A549 (cell line): ENCODE results near the gene MACC1. TPM values are rescaled to one million over a fixed set of nuclear protein-coding genes. Genes with fewer than 3 reads are reported as not detected.

ENCODE experiments used
- ATAC-seq, 2 experiments: fragments of 200-7000 bp in 1 of 2; fragments of >200 bp in 1 of 2; cut with Nextera tagmentation in 1 of 2; cut with Tn5 transposase in 1 of 2; 3 replicates each; pipeline versions ENCODE4 v1.8.0 to v1.9.1; 2018 to 2020; ENCODE audit warnings: mild to moderate bottlenecking in 1 of 2, moderate library complexity in 1 of 2
- CTCF ChIA-PET: fragments of 300-600 bp; sonication (Branson Sonifier 250); formaldehyde crosslinking; extraction: SDS; loops from one replicate; lab custom pipeline; 2021; ENCODE audit warnings: antibody characterized with exemption, inconsistent platforms; lab: Yijun Ruan, JAX
- POLR2A ChIA-PET: fragments of 350-600 bp; formaldehyde crosslinking; extraction: SDS; loops from one replicate; lab custom pipeline; 2021; ENCODE audit warnings: antibody characterized with exemption, inconsistent platforms; lab: Yijun Ruan, JAX
- DNase-seq, 2 experiments: peaks; one replicate each; pipeline versions ENCODE4 v3.0.0 to v3.0.0-alpha.2; 2011 to 2016; ENCODE audit warnings: low read depth in 1 of 2, low spot score in 1 of 2
- FAIRE-seq: peaks from 2 replicates; lab custom pipeline; 2011; peaks lifted over from hg19 to GRCh38; lab: Jason Lieb, UNC
- H3K27ac ChIP-seq, 2 experiments: fragments of >200 bp; sonication (Bioruptor Twin); formaldehyde crosslinking; 3 replicates each; pipeline ENCODE4 v1.5.1; 2016 to 2017
- H3K4me1 ChIP-seq: fragments of >200 bp; sonication (Bioruptor Twin); formaldehyde crosslinking; 3 replicates; pipeline ENCODE4 v1.6.1; 2016
- H3K4me2 ChIP-seq: fragments of >200 bp; sonication (Bioruptor Twin); formaldehyde crosslinking; 3 replicates; pipeline ENCODE4 v1.6.1; 2016
- H3K4me3 ChIP-seq: fragments of >200 bp; sonication (Bioruptor Twin); formaldehyde crosslinking; 3 replicates; pipeline ENCODE4 v1.5.1; 2016
- H3K9me3 ChIP-seq: fragments of >200 bp; sonication (Bioruptor Twin); formaldehyde crosslinking; 3 replicates; pipeline ENCODE4 v1.6.1; 2016
- ATOH8 ChIP-seq: fragments of 250-450 bp; sonication (Bioruptor Pico); IDR thresholded peaks from 2 replicates; pipeline ENCODE4 v1.5.0; 2020; ENCODE audit warnings: low read depth, mild to moderate bottlenecking, moderate library complexity
- CBX8 ChIP-seq: fragments of 200-600 bp; sonication (generic); IDR thresholded peaks from 2 replicates; pipeline ENCODE4 v1.6.1; 2016
- CEBPB ChIP-seq, 2 experiments: fragments of >200 bp in 1 of 2; sonication (Bioruptor Twin) in 1 of 2; formaldehyde crosslinking in 1 of 2; IDR thresholded peaks; 2 replicates each; pipeline ENCODE4 v1.6.1; 2012 to 2016
- CHD4 ChIP-seq: fragments of 200-600 bp; sonication (generic); IDR thresholded peaks from 2 replicates; pipeline ENCODE4 v1.6.1; 2016; ENCODE audit warnings: antibody characterized with exemption, mild to moderate bottlenecking, borderline replicate concordance
- E2F6 ChIP-seq: IDR thresholded peaks from 2 replicates; pipeline ENCODE4 v1.6.1; 2012; ENCODE audit warnings: low read depth, borderline replicate concordance
- EHF ChIP-seq: fragments of 250-450 bp; sonication (Bioruptor Pico); IDR thresholded peaks from 2 replicates; pipeline ENCODE4 v1.5.0; 2020; ENCODE audit warnings: mild to moderate bottlenecking
- EHMT2 ChIP-seq: fragments of 200-600 bp; sonication (generic); IDR thresholded peaks from 2 replicates; pipeline ENCODE4 v1.6.1; 2016; ENCODE audit warnings: antibody characterized with exemption, low read depth, mild to moderate bottlenecking, moderate library complexity
- ESRRA ChIP-seq: fragments of 150-350 bp; IDR thresholded peaks from 2 replicates; pipeline ENCODE4 v1.6.1; 2014; ENCODE audit warnings: mild to moderate bottlenecking, low read length, borderline replicate concordance
- FOXS1 ChIP-seq: fragments of 250-450 bp; sonication (Bioruptor Pico); IDR thresholded peaks from 2 replicates; pipeline ENCODE4 v1.5.0; 2020; ENCODE audit warnings: mild to moderate bottlenecking, moderate library complexity
- HES2 ChIP-seq: fragments of >200 bp; sonication (Bioruptor Twin); formaldehyde crosslinking; IDR thresholded peaks from 2 replicates; pipeline ENCODE4 v1.6.1; 2016
- HOXB13 ChIP-seq: fragments of 250-450 bp; sonication (Bioruptor Pico); IDR thresholded peaks from 2 replicates; pipeline ENCODE4 v1.5.0; 2020; ENCODE audit warnings: low read depth, mild to moderate bottlenecking, moderate library complexity
- KDM1A ChIP-seq: fragments of 200-600 bp; sonication (generic); IDR thresholded peaks from 2 replicates; pipeline ENCODE4 v1.6.1; 2016; ENCODE audit warnings: low read depth, mild to moderate bottlenecking
- MAFK ChIP-seq: fragments of 450-650 bp; IDR thresholded peaks from 2 replicates; pipeline ENCODE4 v1.6.1; 2014; ENCODE audit not compliant: partially characterized antibody
- MAX ChIP-seq: IDR thresholded peaks from 2 replicates; pipeline ENCODE4 v1.6.1; 2012
- NPAS2 ChIP-seq: fragments of 250-450 bp; sonication (Bioruptor Pico); IDR thresholded peaks from 2 replicates; pipeline ENCODE4 v1.8.0; 2022; ENCODE audit warnings: mild to moderate bottlenecking, moderate library complexity, borderline replicate concordance
- PHF8 ChIP-seq: fragments of 200-600 bp; sonication (generic); IDR thresholded peaks from 2 replicates; pipeline ENCODE4 v1.6.1; 2016; ENCODE audit warnings: low read depth, mild to moderate bottlenecking, antibody characterized with exemption, moderate library complexity, borderline replicate concordance
- RAD21 ChIP-seq, 2 experiments: fragments of >200 bp in 1 of 2; sonication (Bioruptor Twin) in 1 of 2; formaldehyde crosslinking in 1 of 2; IDR thresholded peaks in 1 of 2; conservative IDR thresholded peaks in 1 of 2; 2 replicates in 1 of 2; 3 replicates in 1 of 2; pipeline ENCODE4 v1.6.1; 2012 to 2018; ENCODE audit warnings: inconsistent platforms in 1 of 2
- RCOR1 ChIP-seq: fragments of 150-350 bp; IDR thresholded peaks from 2 replicates; pipeline ENCODE4 v1.6.1; 2014; ENCODE audit warnings: antibody characterized with exemption, low read length, low read depth
- REST ChIP-seq: fragments of 200-600 bp; sonication (generic); IDR thresholded peaks from 2 replicates; pipeline ENCODE4 v1.6.1; 2016; ENCODE audit warnings: antibody characterized with exemption, mild to moderate bottlenecking, moderate library complexity
- RFX5 ChIP-seq: fragments of 450-650 bp; IDR thresholded peaks from 2 replicates; pipeline ENCODE4 v1.7.1; 2014; ENCODE audit warnings: antibody characterized with exemption, mild to moderate bottlenecking, moderate library complexity
- RNF2 ChIP-seq: fragments of 200-600 bp; sonication (generic); IDR thresholded peaks from 2 replicates; pipeline ENCODE4 v1.6.1; 2016; ENCODE audit warnings: low read depth, mild to moderate bottlenecking, antibody characterized with exemption, moderate library complexity, borderline replicate concordance
- SMC3 ChIP-seq: fragments of >200 bp; sonication (Bioruptor Twin); formaldehyde crosslinking; IDR thresholded peaks from 3 replicates; pipeline ENCODE4 v1.6.1; 2018; ENCODE audit warnings: inconsistent platforms
- SREBF2 ChIP-seq: fragments of 450-650 bp; IDR thresholded peaks from 2 replicates; pipeline ENCODE4 v1.6.1; 2014; ENCODE audit warnings: mild to moderate bottlenecking, moderate library complexity
- TFCP2L1 ChIP-seq: fragments of 250-450 bp; sonication (Bioruptor Pico); IDR thresholded peaks from 2 replicates; pipeline ENCODE4 v1.5.0; 2021; ENCODE audit warnings: mild to moderate bottlenecking
- USF2 ChIP-seq: fragments of 450-650 bp; IDR thresholded peaks from 2 replicates; pipeline ENCODE4 v1.6.1; 2014; ENCODE audit warnings: antibody characterized with exemption
- ZSCAN20 ChIP-seq: fragments of 250-450 bp; sonication (Bioruptor Pico); IDR thresholded peaks from 2 replicates; pipeline ENCODE4 v1.8.0; 2022; ENCODE audit warnings: mild to moderate bottlenecking, moderate library complexity
- WGBS: methylation state at CpG from one replicate; pipeline ENCODE4 v1.1.6; 2017; ENCODE audit errors: missing lambda C conversion rate; 5-methylcytosine and 5-hydroxymethylcytosine counted together
- polyA plus RNA-seq, 4 experiments: library from polyadenylated mRNA; depleted of rRNA in 3 of 4; stranded (reverse); fragments of >200 nt; fragmentation: RNase III in 1 of 4; extraction: RNeasy Plus Mini Kit Qiagen cat#74134 plus additional on column Dnase treatment in 1 of 4; gene quantifications; 2 replicates in 3 of 4; 3 replicates in 1 of 4; pipeline ENCODE4 v1.2.3, GENCODE V29; 2011 to 2017

The MACC1 gene
- polyA plus RNA-seq, 2 of the 4 experiments (the other 2 are of a cell fraction), result 0.01 TPM; not detected in 1

- no peaks in the 10 kb centered on the region for H3K4me1 ChIP-seq
- H3K4me3 ChIP-seq, result no peak overlapping the region
- H3K9me3 ChIP-seq, result peaks cover 15% of the 10 kb centered on the region; the same call in 2 of the 3 replicates
- no peak for FAIRE-seq
- no peak overlapping the region for H3K4me2 ChIP-seq
- CTCF ChIA-PET, result no interaction called here
- H3K27ac ChIP-seq, result no peak overlapping the region
- 13% methylated on average over 2 of the region's 2 CpGs for WGBS
- TF ChIP-seq RNF2 (no peak), MAFK (peak; percentile 39)
- POLR2A ChIA-PET, result no interaction called here
- ATAC-seq, result no peak
- DNase-seq, result no peak
Observed at GRCh38 chr7:20206104-20206896, 10.9 kb downstream of the MACC1 start.

GRCh38 chr7:20203316-20203715, 13.9 kb downstream of the MACC1 start:
- ChIA-PET CTCF (interaction anchor here (0.8 kb wide), 1 partner anchor 22 kb away, joined by 3 read pairs; no protein-coding TSS in a partner anchor), POLR2A (no interaction called here)
- 43% methylated on average over 4 of the region's 4 CpGs for WGBS
- DNase-seq (no peak), ATAC-seq (no peak), FAIRE-seq (no peak)
- no peaks in the 10 kb centered on the region for H3K4me1 ChIP-seq
- H3K9me3 ChIP-seq, result peaks cover 6% of the 10 kb centered on the region; the same call in 2 of the 3 replicates
- no peak overlapping the region for H3K4me3 ChIP-seq
- TF ChIP-seq ESRRA (no peak), RNF2 (no peak), ZSCAN20 (CRISPR knock-in tag) (no peak), MAX (no peak), SMC3 (no peak), EHF (no peak), CHD4 (no peak), EHMT2 (no peak), ATOH8 (CRISPR knock-in tag) (no peak), USF2 (no peak), FOXS1 (CRISPR knock-in tag) (no peak), RAD21 (conservative IDR thresholded peaks at IDR 0.05 in 1 of 2, IDR thresholded peaks at IDR 0.05 in 1 of 2) (no peak), E2F6 (no peak), CBX8 (no peak), RFX5 (no peak), RCOR1 (no peak)
- H3K4me2 ChIP-seq, result no peak overlapping the region
- no peak overlapping the region for H3K27ac ChIP-seq

- Histone ChIP-seq H3K4me3 (no peak overlapping the region), H3K9me3 (no peaks in the 10 kb centered on the region), H3K27ac (no peak overlapping the region), H3K4me1 (no peaks in the 10 kb centered on the region), H3K4me2 (no peak overlapping the region)
- ChIA-PET CTCF (interaction anchor here (0.7 kb wide), 1 partner anchor 471 kb away, joined by 3 read pairs; no protein-coding TSS in a partner anchor), POLR2A (no interaction called here)
- no peak for DNase-seq
- 55% methylated on average over 3 of the region's 3 CpGs for WGBS
- no peak for ATAC-seq
- FAIRE-seq, result no peak
- no peak for TF ChIP-seq REST
- no peak for TF ChIP-seq PHF8
- TF ChIP-seq NPAS2 (CRISPR knock-in tag), result no peak
- no peak for TF ChIP-seq HES2
- TF ChIP-seq E2F6, result no peak
- TF ChIP-seq SMC3, result no peak
- no peak for TF ChIP-seq SREBF2
- TF ChIP-seq CEBPB (IDR thresholded peaks at IDR 0.05), result no peak
- no peak for TF ChIP-seq MAX
- TF ChIP-seq KDM1A, result no peak
- no peak for TF ChIP-seq TFCP2L1 (CRISPR knock-in tag)
- TF ChIP-seq HOXB13, result no peak
Observed at GRCh38 chr7:20201380-20201779, 15.8 kb downstream of the MACC1 start.
